GM21528 (cell line): ENCODE measurements around the gene IL1RAPL2.
"Not testable (repeated sequence)": the region's sequence is repeated elsewhere in the genome, so short reads cannot be mapped to it uniquely, and the experiment has no call there.

Experiments
- ATAC-seq: cut with Tn5 transposase; IDR thresholded peaks from one replicate; pipeline ENCODE4 v1.9.1; 2021; ENCODE audit warnings: mild to moderate bottlenecking, moderate library complexity; ENCODE audit not compliant: unreplicated experiment, low FRiP score

IL1RAPL2 gene

GRCh38 chrX:105134273-105134672, 568.3 kb downstream of the IL1RAPL2 start:
- ATAC-seq: no peak

- no peak for ATAC-seq
Observed at GRCh38 chrX:105136786-105137185, 570.8 kb downstream of the IL1RAPL2 start.

- ATAC-seq: no peak
Observed at GRCh38 chrX:105150036-105150435, 584.0 kb downstream of the IL1RAPL2 start.

GRCh38 chrX:105150557-105150956, 584.6 kb downstream of the IL1RAPL2 start:
- ATAC-seq: no peak

- ATAC-seq: no peak
Observed at GRCh38 chrX:105167233-105167632, 601.2 kb downstream of the IL1RAPL2 start.

- no peak for ATAC-seq
Observed at GRCh38 chrX:105168577-105168976, 602.6 kb downstream of the IL1RAPL2 start.

- no peak for ATAC-seq
Observed at GRCh38 chrX:105173071-105173470, 607.1 kb downstream of the IL1RAPL2 start.

GRCh38 chrX:105179644-105180043, 613.6 kb downstream of the IL1RAPL2 start:
- no peak for ATAC-seq

- no peak for ATAC-seq
Observed at GRCh38 chrX:105189093-105189492, 623.1 kb downstream of the IL1RAPL2 start.

GRCh38 chrX:105190252-105190853, 624.4 kb downstream of the IL1RAPL2 start:
- ATAC-seq: no peak

GRCh38 chrX:105191878-105192277, 625.9 kb downstream of the IL1RAPL2 start:
- no peak for ATAC-seq

- no peak for ATAC-seq
Observed at GRCh38 chrX:105209406-105209805, 643.4 kb downstream of the IL1RAPL2 start.

GRCh38 chrX:105210258-105210657, 644.3 kb downstream of the IL1RAPL2 start:
- no peak for ATAC-seq

- no peak for ATAC-seq
Observed at GRCh38 chrX:105211066-105211575, 645.1 kb downstream of the IL1RAPL2 start.

GRCh38 chrX:105219454-105220401, 653.7 kb downstream of the IL1RAPL2 start:
- no peak for ATAC-seq

GRCh38 chrX:105220636-105221035, 654.6 kb downstream of the IL1RAPL2 start, which contains the start of gene TEX13A:
TSS of gene TEX13A (minus strand) at chrX:105220694. CDS start at chrX:105220397, 297 bp downstream.
- ATAC-seq: no peak

- no peak for ATAC-seq
Observed at GRCh38 chrX:105221374-105221773, 655.4 kb downstream of the IL1RAPL2 start.

GRCh38 chrX:105226499-105226898, 660.5 kb downstream of the IL1RAPL2 start:
- ATAC-seq: no peak

GRCh38 chrX:105228602-105229001, 662.6 kb downstream of the IL1RAPL2 start:
- no peak for ATAC-seq

- ATAC-seq: no peak
Observed at GRCh38 chrX:105229146-105229545, 663.1 kb downstream of the IL1RAPL2 start.

- not testable (repeated sequence) for ATAC-seq
Observed at GRCh38 chrX:105237407-105237806, 671.4 kb downstream of the IL1RAPL2 start.
